EH (cell line): Measurements from ENCODE around the gene ORAI2.

Experiments
- DNase-seq: peaks from one replicate; pipeline ENCODE4 v3.0.0-alpha.2; 2015; ENCODE audit warnings: low read depth

The ORAI2 gene

DNA sequence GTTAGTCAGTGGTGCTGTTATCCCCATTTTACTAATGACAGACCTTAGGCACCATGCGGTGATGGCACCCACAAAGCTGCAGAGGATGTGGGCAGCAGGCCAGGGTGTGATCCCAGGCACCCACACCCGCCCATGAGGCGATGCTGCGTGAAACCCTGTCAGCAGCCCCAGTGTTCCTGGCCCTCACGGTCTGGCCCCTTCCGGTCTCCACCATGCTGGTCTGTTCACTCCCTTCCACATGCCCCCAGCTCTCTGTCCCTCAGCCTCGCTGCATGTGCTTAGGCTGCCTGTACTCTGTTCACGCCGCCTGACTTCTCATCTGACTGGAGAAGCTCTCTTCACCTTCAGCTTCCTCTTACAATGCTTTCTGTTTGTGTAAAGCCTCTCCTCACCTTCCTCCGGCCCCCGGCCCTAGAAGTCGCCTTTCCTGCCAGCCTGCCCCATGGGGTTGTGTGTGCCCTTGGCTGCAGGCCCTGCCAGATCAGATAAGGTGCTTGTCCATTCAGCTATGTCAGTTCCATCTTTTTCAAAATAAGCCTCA lies 17.6 kb upstream of the ORAI2 start:
- DNase-seq = no peak

DNA sequence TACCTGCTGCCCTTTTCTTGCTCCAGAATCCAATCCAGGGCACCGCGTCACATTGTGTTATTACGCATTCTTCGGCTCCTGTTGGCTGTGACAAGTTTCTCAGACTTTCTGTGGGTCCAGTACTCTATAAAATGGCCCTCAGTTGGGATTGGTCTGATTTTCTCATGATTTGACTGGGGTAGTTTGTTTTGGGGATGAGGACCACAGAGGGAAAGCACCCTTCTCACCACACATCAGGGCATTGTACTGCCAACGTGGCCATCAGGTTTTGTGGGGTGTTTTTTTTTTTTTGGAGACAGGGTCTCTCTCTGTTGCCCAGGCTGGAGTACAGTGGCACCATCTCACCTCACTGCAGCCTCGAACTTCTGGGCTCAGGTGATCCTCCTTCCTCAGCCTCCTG lies 17.0 kb upstream of the ORAI2 start:
- DNase-seq = no peak

DNA sequence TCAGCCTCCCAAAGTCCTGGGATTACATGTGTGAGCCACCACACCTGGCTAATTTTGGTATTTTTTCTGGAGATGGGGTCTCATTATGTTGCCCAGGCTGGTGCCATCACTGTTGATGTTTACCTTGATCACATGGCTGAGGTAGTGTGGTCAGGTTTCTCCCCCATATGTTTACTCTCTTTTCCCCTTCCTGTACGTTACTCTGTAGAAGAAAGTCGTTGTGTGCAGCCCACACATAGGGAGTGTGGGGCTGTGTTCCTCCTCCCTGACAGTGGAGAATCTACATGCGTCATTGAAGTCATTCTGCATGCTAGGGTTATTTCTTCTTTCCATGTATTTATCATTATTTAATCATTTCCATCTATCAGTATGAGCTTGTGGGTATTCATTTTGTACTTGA lies 16.3 kb upstream of the ORAI2 start:
- no peak for DNase-seq

DNA sequence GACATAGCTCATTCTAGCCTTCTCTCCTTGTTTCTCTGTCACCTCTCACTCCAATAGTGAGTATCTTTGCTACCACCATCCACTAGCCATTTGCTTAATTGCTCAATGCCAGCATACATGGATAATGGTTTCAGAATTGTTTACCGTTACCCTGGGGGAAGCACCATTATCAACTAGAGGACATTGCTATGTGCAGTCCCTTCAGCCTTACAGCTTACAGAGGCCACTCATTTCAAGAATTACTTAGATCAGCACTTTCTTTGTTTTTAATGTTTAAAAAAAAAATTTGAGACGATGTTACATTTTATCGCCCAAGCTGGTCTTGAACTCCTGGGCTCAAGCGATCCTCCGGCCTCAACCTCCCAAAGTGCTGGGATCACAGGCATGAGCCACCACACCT lies 14.8 kb upstream of the ORAI2 start:
- DNase-seq = no peak

DNA sequence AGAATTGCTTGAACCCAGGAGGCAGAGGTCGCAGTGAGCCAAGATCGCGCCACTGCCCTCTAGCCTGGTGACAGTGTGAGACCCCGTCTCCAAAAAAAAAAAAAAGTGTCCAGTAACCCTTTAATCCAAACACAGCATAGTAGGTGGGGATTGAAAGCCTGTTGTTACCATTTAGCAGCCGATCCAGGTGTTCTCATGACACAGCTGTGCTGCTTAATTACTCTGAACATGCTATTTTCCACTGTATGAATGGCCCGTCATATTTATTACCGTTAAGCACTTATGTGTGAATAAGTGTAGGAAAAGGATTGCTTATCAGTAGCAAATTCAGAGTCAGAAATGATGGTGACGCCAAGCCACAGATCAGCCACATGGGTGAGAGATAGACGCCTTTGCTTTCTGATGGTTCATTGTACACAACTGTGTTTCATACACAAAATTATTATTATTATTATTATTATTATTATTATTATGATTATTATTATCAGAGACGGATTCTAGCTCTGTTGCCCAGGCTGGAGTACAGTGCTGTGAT lies 11.6 kb upstream of the ORAI2 start:
- no peak for DNase-seq

DNA sequence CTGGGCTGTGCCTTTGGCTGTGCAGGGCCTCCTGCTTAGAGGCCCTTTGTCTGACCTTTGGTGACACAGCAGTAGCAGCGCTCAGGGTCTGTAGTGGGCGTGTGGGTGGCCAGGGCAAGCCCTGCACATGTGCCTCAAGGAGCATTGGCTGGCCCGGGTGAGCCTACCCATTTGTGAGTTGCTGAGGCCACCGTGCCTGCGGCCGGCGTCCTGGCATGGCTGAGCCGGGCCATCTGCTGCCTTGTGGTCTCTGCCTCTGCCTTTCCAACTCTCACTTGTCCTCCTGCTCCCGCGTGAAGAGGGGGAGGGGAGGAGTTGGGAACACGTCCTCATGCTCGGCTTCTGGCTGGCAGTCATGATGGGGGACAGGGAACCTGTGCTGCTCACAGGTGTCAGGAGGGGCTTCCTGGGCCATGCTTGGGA lies 9.2 kb upstream of the ORAI2 start:
- no peak for DNase-seq

DNA sequence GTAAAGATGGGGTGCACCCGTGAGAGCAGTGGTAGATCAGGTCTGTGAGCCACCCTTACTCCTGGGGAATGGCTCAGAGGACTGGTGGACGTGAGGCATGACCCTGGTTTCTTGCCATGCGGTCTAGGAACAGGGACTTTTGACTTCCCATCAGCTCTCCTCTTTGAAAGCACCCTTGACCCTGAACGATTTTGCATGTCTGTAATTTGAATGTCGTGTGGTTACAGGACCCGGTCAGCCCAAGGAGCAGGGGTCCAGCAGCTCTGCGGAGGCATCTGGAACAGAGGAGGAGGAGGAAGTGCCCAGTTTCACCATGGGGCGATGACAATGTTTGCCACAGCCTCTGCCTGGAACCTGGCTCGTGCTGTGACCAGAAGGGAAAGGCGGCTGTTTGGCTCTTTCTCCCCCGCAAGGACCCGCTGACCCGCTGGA lies 8.6 kb upstream of the ORAI2 start:
- DNase-seq = no peak

DNA sequence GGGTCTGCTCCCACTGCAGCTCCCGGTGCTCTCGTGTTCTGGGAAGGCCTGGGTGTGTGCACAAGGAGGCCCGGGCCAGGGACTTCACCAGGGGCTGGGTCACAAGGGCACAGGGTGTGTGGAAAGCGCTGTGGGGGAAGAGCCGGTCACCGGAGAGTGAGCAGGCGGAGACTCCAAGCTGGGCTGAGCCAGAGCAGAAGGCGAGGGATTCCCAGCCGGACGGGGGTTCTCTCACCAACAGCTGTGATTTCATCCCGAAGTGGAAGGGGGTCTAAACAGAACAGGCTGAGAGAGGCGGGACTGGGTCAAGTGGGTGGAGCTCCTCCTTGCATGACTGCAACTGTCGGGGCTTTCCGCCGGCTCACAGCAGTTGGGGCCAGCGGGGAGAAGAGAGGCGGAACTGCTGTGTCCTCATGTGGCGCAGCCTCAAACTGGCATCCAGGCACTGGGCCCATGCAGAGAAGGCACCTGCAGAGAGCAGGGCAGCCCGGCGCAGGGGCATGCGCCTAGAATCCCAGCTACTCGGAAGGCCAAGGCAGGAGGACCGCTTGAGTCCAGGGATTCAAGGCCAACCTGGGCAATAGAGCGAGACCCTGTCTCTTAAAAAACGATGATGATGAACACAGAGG lies 7.6 kb upstream of the ORAI2 start:
- no peak for DNase-seq

DNA sequence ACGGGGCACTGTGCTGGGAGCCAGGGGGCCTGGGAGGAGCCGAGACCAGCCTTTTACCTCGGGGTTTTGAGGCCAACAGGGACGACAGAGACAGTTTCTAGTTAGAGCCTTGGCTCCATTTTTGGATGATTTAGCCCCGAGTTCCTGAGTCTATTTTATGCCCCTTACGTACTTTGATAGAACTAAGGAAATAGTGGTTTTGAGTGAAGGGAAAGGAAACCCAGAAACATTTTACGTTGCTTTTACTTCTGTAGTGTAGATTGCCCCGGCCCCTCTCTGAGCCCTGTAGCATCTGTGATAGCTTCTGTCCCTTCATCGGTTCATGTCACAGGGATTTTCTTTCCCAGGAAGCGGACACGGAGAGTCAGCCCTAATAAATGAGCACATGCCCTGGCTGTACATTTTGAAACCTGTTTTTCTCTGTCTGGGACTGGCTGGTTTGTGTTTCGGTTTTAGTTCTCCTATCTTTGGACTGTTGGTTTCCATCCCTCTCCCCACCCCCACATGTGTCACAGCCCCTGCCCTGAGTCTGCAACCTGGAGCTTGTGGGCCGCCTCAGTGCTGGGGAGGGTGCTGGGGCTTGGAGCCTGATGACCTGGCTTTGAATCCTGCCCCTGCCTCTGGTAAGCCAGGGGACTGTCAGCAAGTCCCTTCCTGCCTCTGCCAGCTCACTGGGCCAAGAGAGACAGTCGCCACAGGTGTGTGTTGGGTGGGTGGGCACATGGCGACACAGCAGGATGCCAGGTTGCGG lies 6.9 kb upstream of the ORAI2 start:
- no peak for DNase-seq

DNA sequence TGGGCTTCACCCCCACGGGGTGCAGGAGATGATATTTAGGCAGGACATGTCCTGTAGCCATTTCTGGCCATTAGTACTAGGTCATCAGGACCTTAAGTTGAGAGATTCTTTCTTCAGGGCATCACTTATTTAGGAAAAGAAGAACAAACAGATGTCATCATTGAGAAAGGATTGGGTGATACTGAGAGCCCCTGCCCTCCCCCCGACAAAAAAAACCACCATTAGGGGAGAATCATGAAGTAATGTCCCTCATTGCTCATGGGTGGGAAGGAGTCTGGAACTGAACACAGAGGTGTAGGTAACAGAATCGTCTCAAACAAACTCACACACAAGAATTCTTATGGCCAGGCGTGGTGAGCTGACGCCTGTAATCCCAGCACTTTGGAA lies 6.4 kb upstream of the ORAI2 start:
- DNase-seq = no peak

DNA sequence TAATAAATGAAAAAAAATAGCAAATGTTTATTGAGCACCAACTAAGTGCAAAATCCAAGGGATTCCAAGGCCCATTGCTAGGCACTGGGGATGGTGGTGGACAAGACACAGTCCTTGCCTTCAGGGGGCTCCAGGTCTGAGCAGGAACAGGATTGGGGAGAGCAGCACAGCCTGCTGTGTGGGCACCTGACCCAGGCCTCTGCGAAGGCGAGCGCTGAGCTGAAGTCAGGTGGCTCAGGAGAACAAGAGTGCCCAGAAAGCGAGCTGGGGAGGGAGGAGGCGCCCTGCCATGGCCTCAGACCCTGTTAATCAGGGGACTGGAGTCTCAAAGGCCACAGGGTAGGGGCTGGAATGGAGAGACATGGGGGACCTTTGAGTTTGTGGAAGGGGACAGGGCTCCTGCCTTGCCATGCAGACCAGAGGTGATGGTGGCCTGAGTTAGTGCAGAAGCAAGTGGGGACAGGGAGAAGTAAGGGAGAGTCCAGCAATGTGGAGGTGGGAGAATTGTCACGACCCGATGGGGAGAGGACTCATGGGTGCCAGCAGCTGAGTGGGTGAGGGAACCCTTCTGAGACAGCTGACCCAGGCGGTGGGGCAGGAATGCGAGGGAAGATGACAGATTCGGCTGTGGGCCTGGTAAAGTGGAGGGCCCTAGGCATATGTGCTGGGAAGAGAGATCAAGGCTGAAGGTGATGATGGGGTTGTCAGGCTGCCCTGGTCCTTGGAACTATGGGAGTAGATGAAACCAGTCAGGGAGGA lies 4.1 kb upstream of the ORAI2 start:
- DNase-seq = no peak

DNA sequence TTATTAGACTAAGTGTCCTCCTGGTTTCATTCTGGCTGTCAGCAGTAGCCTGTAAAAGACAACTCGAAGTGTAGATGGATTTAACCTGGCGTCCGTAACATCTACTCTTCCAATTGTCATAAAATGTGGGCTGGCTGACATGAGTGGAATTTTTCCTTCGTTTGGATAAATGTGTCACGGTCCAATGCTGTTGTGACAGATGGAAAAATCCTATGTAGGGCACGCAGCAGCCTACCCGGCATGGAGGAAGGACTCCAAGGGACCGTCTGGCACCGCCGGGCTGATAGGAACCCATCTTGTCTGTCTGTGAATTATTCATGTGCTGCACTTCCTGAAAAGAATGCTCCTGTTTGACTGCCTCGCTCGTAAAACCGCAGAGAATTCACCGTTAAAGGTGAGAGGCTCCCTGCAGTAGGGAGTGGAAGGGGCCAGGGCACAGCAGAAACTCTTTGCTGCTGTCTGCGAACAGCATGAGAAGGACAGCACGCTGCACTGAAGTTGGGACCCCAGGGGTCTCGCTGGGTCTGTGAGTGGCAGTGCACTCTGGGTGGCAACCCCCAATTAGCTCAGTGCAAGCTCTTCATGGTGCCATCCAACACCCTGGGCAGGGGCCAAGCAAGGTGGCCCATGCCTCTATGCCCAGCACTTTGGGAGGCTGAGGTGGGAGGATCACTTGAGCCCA lies 1.6 kb upstream of the ORAI2 start:
- peak; percentile 22 for DNase-seq

DNA sequence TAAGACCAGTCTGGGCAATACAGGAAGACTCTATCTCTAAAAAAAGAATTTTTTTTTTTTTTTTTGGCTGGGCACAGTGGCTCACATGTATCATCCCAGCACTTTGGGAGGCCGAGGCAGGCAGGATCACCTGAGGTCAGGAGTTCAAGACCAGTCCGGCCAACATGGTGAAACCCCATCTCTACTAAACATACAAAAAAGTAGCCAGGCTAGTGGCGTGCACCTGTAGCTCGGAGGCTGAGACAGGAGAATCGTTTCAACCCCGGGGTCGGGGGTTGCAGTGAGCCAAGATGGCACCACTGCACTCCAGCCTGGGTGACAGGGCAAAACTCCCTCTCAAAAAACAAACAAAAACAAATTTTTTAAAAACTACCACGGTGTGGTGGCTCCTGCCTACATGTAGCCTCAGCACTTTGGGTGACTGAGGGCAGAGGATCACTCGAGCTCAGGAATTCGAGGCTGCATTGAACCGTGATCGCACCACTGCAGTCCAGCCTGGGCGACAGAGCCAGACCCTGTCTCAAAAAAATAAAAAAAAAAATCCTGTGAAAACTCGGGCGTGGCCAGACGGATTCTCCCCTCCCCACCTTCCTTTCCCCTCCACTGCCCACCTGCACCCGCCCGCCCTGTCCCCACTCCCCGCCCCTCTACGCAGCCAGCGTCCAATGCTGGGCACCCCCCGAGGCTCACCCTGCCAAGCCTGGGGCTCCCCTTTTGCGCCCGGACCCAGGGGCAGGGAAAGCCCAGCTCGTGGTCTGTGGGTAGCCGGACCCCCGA lies 745 bp upstream of the ORAI2 start:
- DNase-seq = no peak

DNA sequence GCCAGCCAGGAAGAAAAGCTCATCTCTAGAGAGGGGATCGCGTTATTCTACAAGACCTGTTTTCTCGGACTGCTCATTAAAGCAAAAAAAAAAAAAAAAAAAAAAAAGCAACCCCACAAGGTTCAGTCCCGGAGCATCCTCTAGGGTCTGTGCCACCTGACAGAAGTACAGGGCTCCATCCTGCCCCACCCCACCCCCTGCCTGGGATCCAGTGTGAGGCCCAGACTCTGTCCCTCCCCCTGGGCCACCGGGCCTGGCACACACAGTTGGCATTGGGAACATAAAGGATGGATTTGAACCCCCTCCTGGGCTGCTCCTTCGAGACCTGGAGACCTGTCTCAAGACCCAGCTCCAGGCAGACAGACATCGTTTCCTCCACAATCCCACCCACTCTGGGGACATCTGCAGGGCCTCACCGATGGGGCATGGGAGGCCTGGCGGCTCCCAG lies 688 bp downstream of the ORAI2 start:
- no peak for DNase-seq

DNA sequence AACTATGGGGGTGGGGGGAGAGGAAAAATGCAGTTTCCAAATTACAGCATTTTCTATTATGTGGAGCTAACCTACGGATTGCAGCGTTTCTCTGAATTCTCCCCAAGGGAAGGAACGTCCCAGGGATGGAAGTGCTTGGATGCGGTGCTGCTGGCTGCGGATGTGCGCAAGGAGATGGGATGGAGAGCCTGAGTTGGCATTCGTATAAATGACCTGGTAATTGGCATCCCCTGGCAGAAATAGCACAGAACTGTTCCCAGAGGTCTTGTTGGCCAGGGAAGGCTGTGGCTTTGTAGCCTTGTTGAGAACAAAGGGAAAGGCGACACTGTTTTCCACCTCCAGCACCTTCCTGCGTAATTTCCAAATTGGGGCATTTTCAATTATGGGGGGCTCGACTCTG lies 2.7 kb downstream of the ORAI2 start:
- no peak for DNase-seq

DNA sequence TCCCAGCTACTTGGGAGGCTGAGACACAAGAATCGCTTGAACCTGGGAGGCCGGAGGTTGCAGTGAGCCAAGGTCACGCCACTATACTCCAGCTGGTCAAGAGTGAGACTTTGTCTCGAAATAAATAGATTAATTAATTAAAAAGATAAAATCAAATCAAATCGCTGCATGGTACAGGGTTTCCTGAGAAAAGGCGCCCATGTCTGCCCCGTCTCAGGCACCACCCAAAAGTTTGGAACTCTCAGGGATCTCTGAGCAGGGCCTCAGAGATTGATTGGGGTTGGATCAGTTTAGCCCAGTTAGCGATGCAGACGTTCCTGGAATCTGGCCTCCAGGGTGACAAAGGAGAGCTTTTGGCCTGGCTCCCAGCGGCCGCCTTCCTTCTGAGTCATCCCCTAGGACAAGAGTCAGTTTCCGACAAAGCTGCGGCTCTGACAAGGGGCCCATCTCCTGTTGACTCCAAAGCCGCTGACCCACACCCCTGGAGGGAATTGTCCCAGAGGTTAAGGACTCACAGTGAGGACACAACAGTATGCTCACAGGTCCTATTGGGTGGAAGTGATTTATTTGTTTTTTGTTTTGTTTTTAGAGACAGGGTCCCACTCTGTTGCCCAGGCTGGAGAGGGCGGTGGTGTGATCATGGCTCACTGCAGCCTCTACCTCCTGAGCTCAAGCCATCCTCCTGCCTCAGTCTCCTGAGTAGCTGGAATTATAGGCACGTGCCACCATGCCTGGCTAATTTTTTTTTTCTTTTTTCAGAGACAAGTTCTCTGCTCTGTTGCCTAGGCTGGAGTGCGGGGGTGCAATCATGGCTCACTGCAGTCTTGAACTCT lies 6.8 kb downstream of the ORAI2 start:
- peak; percentile 91 for DNase-seq

DNA sequence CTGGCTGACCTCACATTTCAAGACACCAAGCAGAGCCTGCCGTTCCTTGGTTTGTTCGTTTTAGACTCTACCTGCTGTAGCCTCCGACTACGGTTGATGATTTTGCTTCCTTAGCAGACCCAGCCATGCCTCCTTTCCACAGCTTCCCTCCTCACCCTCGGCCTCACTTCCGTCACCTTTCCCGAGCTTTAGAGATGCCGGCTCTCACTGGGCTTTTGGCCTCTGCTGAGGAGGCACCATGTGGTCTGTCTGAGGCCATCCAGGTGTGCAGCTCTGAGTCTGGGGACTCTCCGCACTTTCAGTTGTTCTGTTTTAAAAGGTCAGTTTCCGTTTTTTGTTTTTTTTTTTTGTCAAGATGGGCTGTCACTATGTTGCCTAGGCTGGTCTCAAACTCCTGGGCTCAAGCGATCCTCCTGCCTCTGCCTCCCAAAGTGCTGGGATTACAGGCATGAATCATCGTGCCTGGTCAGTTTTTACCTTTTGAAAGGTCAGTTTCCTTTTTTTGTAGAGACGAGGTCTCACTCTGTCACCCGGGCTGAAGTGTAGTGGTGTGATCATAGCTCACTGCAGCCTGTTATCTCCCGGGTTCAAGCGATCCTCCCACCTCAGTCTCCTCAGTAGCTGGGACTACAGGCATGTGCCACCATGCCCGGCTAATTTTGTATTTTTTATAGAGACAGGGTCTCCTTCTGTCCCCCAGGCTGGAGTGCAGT lies 11.7 kb downstream of the ORAI2 start:
- no peak for DNase-seq

DNA sequence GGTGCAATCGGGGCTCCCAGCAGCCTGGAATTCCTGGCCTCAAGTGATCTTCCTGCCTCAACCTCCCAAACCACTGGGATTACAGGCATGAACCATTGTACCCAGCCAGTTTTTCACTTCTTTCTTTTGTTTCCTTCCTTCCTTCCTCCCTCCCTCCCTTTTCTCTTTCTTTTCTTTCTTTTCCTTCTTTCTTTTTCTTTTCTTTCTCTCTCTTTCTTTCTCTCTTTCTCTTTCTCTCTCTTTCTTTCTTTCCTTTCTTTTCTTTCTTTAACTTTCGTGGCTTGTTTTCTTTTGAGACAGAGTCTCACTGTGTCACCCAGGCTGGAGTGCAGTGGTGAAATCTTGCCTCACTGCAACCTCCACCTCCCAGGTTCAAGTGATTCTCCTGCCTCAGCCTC lies 12.3 kb downstream of the ORAI2 start:
- no peak for DNase-seq

DNA sequence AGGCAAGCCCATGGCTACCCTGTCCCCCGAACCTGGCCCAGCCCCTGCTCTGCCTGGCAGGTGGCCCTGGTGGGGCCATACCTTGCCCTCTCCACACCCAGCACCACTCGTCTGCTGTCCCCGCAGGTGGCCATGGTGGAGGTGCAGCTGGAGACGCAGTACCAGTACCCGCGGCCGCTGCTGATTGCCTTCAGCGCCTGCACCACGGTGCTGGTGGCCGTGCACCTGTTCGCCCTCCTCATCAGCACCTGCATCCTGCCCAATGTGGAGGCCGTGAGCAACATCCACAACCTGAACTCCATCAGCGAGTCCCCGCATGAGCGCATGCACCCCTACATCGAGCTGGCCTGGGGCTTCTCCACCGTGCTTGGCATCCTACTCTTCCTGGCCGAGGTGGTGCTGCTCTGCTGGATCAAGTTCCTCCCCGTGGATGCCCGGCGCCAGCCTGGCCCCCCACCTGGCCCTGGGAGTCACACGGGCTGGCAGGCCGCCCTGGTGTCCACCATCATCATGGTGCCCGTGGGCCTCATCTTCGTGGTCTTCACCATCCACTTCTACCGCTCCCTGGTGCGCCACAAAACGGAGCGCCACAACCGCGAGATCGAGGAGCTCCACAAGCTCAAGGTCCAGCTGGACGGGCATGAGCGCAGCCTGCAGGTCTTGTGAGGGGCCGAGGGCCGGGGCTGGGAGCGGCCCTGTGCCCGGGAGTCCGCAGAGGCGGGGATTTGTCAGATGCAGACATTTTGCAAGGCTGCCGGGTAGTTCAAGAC lies 13.2 kb downstream of the ORAI2 start:
- no peak for DNase-seq
